NCI-H526 (cell line): ENCODE results near the gene ANAPC13.

Experiments used
- DNase-seq, 2 experiments: peaks; one replicate each; lab custom pipeline; 2025; lab: John Stamatoyannopoulos, UW

The ANAPC13 gene

DNA sequence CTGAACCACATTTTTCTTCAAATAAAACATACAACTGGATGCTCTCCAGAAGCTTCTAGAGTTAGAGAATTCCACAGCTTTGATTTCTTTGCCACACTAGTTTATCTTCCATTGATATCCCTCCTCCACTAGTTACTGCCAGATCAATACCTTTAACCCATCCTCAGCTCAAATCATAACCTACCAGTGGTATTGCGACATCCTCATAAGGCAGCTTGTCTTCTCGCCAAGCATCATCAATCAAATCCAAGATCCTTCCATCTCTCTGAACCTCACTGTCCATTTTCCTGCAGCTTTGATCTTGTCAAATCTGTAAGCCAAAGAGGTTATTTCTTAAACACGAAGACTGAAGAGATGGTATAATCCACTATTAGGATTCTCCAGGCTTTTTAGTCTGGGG is 3.2 kb downstream of the ANAPC13 start:
- DNase-seq, result no peak

DNA sequence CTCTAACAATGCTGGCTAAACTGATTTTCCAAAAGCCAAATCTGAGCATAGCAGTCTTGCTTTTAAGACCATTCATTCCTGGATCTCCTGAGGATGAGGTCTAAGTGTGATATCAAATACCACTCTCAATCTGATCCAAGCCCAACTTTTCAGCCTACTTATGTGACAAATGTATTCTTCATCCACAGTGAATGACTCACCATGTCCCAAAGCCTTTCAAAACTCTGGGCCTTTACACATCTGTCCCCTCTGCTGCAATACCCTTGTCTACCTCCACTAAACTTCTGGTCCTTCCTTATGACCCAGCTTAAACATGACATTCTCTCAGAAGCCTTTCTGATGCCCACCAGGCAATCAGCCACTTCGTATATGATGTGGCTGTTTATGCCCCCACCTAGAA is 4.6 kb downstream of the ANAPC13 start:
- no peak for DNase-seq

DNA sequence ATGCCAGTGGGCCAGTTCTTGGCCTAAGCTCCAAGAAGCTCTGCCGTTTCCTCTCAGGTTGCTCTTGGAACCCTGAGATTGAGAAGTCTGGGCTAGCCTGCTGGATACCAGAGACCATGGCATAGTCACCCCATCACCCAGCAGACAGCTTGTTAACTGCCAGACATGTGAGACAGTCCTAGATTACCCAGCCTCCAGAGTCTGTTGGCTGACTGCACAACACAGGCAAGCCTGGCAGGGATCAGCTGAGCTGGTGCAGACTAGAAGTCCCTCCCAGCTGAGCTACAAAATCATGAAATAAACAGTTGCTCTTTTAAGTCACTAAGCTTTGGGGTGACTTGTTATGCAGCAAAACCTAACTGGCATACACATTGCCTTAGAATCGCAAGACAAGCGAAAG is 5.2 kb downstream of the ANAPC13 start:
- no peak for DNase-seq

DNA sequence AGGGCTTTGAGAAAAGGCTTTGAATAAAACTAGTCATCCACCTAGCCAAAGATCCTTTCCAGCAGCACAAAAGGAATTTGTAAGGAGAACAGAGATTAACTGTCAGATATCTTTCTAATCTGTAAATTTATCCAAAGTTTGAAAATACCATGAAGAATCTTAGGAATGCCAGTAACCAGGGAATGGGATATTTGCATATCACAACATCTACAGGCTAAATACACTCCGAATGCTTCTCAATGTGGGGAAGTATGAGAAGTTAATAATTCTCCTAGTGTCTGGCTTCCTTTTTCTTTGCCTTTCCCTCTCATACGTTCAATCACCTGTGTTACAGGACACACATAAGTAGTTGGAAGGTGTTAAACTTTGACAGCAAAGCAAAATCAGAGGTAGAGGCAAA is 7.8 kb downstream of the ANAPC13 start:
- no peak for DNase-seq

DNA sequence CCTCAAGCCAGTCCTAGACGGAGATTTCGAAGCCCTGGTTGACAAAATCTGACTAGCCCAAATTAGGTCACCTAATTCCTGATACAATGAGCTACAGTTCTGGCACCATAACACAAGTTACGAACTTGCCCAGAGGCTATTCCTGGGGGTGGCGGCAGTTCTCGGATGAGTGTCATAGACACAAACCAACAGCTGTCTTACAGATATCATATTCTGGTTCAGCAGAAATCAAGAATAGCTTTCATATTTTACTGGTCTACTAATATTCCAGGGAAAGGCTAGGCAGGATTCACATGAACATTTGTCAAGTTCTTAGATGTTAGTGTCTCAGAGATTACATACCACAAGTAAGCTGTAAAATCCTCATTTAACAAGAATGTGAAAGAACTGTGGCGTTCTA is 8.8 kb downstream of the ANAPC13 start:
- no peak for DNase-seq

DNA sequence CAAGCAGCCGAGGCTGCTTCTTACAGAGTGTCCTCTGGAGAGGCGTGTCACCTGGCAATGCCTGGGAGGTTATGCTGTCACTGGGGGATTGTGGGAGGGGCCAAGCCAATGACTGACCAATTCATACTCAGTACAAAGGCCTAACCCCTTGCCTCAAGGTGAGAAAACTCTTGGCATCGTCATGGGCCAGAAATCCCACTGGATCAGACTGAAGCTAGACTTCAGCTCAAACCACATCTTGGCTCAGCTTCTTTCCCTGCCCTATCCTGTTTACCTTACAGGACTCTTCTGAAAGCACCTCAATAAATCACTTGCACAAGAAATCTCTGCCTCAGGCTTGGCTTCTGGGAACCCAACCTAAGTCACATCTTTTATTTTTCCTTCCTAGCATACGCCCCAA is 9.5 kb downstream of the ANAPC13 start:
- DNase-seq, result no peak

DNA sequence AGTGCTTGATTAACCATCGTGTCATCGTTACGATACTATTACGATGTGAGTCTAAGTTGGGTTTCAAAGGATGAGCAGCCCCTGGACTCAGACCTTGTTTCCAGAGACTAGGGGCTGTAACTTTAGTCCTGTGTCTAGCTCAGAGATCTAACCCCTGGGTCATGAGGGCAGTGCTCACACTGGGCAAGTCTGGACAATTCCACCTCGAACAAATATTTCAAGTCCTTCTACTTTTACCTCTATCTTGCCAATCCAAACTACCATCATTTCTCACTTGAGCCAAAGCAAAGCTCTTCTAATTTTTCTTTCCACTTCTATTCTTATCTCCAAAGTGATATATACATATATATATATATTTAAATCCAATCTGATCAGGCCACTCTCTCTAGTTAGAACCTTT is 10.8 kb downstream of the ANAPC13 start:
- DNase-seq, result no peak

DNA sequence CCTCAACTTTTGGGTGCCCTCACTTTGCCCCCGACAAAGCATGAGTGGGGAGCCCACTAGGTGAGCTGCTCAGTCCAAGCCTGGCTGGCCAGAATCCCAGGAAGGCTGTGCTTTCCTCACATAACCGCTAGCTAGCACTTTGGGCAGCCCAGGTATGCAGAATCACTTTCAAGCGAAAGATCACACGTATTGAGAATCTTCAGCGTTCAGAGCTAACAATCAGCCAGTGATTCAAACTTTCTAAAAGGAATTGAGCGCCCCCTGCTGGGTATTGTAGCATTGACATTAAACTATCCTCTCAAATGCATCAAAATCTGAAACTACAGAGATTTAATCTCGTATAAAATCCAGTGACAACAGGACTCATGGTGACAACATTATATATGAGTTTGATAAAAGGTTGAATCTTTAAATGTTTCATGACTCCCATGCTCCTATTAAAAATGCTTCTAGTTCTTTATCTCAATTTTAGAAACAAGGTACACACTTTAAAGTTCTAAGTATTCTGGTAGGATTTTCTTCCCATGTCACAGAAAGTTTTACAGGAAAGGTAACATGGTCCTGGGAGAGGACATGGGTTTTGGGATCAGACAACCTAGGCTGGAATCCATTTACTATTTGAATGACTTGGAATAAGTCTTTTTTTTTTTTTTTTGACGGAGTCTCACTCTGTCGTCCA is 11.8 kb downstream of the ANAPC13 start:
- DNase-seq, result peak; percentile 44 to 88

DNA sequence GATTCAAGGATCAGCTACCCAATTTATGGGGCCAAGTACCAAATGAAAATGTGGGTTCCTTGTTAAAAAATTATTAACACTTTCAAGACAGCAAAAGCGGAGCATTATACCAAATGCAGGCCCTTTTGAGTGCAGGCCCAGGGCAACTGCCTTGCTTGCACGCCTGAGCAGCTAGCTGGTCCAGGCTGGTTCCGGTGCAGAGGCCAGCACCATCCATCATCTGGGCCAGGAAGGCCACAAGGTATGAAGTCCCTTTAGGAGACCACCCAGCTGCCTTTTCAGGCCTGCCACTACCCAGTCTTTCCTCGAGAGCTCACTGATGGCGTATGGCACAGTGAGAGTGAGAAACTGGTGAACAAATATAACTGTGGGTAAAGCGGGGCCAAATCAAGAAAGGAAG is 13.0 kb downstream of the ANAPC13 start:
- DNase-seq, result no peak

DNA sequence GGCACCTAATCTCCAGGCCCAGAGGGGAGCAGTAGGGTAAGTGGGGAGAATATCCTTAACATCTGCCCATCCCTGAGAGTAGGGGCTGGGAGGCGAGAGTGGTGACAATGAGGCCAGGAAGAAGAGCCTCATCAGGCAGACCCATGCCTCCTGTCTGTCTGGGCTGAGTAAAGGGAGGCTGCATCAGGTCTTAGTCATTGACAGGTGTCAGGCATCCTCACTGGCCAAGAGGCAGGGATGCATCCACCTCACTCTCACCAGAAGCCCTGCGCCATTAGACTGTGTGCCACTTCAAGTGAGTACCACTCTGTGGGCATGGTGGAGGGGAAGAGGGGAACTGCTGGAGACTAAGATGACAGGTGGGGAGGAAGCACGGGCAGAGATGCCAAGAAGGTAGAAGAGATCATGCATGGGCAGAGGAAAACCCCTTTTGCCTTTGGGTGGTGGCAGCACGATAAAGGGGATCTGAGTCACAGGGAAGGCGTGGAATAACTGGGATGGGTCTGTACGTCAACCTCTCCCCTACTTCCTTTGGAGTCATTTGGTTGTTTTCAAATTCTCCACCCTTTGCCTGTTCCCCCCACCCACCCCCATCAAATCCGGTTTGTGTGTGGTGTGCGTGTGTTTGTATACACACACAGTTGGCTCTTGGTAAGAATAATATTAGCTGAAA is 14.1 kb downstream of the ANAPC13 start:
- no peak for DNase-seq

DNA sequence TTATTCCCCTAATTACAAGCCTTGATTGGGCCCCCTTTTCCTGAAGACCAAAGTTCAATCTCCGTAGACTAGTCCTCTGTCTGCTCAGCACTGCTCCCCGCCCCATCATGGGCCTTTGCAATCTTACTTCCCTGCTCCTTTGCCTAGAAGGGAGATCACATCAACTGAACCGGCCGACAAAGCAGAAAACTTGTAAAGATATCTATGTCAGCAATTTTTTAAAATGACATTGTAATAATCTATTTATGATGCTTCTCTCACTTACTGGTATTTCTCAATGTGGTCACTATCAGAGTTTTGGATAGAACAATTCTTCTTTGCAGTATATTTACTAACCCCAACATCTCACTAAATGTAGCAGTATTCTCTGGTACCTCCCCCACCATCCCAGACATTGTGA is 17.3 kb downstream of the ANAPC13 start:
- DNase-seq, result no peak

DNA sequence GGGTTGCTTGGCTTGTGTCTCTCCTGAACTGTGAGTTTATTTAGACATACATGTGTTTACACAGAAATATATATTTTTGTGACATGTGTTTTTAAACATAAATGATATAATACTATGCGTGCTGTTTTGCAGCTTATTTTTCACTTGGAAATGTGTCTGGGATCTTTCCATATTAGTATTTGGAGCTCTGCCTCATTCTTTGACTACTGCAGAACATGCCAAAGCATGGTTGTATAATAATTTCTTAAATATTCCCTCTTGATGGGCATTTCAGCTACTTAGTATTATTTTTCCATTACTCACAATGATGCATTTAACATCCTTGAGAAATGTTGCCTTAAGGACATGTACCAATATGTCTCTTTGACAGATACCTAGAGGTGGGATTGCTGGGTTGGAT is 19.5 kb downstream of the ANAPC13 start:
- DNase-seq, result no peak

DNA sequence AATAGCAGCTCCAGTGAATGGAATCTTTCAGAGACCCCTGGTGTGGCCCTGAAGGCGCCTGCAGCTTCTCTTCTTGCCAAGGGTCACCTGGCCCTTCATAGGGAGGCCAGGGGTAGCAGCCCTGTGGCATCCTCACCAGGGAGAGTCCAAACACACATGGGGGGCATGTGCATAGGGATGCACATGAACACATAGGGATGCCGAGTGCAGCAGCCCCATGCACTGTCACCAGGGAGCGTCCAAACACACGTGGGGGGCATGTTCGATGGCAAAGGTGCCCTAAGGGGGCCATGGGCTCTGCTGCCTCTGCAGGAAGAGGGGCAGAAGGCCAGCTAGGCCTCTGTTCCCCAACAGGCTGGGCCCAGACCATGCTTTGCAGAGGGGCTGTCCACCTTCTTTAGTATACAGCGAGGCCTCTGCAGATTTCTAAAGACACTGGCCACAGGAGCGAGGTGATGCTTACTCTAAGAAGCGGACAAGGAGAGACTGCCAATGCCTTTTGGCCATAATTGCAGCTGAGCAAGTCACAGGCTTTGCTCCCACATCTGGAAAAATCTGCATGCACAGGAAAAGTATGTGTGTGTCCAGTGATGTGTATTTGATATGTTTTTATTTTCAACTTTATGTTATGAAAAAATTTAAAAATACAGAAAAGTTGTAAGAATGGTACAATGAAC is 21.0 kb downstream of the ANAPC13 start:
- DNase-seq, result no peak

DNA sequence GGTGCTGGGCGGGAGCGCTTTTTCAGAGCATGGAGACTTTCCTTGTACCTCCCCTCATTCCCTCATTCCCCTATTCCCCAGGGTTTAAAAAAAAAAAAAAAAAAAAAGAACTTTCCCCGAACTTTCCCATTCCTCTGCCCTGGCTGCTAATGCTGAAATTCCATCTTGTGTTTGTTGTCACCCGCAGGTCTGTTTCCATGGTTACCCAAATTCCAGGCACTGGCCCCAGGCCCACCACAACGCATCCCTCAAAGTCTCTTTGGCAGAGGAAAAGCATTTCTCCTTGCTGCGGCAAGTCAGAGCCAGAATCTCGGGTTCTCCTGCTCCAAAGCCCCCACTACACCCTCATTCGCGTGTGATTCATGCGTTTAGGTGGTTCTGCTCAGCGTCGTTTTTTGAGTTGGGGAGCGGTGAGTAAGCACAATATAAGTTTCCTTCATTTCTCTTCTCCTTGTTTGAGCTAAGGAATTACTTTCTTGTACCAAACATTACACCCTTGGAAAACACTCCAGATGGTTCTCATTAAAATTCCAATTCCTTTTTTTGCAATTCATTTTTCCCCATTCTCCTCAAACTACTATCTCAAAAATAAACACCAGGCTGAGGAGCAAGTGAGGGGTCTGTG is 21.6 kb downstream of the ANAPC13 start:
- DNase-seq, result no peak

DNA sequence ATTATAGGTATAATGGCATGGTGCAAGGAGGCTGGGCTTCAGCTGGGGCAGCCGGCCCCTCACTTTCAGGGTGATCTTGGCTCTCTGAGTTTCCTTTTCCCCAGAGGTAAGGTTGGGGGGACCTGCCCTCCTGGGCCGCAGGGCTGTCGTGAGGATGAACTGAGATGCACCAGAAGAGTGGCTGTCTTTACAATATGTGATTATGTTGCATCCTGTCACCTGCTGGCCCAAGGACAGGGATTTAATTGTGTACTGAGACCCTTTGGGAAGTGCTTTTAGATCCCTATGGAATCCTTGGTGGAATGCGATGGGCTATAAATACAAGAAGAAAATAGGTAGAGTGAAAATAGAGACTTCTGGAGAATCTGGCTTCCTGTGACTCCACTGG is 22.1 kb downstream of the ANAPC13 start:
- no peak for DNase-seq

DNA sequence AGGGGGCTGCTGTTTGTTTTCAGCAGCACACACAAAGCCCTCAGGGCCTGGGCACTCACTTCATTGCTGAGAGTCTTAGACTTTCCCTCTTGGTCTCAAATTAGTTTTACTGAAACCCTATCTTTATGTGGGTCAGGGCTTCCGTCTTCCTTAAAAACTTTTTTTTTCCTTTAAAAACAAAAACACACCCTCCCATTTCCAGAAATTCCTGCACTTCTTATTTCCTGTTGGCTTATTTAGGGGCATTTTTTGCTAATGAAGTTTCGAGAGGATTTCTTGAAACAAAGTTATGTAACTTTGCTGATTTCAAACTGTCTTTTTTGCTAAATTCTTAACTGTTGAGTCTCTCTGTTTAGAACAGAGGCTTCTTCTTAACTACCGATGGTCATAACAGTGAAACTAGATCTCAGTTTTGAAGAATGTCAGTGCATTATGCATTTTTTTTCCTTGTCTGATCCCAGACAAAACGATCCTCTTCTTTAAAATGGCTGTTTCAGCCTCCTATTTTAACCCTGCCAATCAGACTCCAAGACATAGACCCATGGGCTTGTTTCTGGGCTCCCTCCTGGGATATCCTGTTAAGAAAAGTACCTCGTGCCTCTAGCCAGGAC is 23.3 kb downstream of the ANAPC13 start:
- DNase-seq, result no peak

DNA sequence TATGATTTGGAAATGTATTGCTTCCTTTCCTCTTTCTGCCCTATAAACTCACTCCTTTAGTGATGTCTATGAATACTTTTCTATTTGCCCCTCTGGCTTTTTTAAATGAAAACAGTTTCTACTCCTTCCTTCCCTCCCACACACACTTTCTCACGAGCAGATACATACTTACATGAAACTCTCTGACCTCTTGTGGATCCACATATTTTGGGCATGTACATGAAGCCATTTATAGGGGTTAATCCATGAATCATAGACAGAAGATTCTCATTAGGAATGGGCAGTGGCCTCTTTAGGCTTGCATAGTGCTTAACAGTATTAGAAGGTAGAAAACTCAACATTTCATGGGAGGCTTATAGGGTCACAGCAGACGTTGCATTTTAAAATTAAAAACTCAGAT is 24.8 kb downstream of the ANAPC13 start:
- DNase-seq, result no peak

DNA sequence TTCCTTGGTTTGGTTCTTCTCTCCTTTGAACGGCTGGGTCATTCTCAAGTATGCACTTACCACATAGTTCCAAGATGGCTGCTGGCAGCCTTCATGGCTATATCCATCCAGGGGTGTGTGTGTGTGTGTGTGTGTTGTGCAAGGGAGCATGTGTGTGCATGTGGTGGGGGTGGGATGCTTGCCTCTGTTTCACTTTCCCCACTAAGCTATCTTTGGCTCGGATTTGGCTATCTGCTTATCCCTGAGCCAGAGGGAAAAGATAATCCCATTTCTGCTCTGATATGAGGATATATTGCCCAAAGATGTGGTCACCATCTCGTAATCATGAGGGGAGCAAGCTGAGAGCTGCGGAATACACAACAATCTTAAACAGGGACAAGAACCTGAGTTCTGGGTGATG is 26.2 kb downstream of the ANAPC13 start:
- no peak for DNase-seq

DNA sequence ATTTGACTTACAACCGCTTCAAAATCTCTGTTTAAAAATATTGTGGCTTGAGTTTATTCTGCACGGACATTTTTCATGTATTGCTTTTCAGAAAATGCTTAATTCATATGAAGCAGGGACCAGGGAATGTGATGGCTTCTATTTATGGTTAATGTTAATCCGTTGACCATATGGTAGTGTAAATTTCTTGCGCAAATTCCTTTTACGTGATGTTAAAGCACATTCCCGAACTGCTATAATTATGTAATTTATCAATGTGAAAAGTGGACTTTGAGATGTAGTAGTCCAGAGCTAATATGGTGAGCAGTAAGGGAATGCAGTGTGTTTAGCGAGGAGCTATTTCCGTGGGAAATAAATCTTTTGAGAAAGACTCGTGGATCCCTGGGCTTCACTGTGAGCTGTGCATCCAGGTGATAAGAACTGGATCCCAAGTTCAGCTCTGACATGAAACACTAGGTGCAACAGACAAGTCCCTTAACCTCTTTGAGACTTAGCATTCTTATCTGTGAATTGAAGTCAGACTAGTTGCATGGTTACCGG is 27.3 kb downstream of the ANAPC13 start:
- no peak for DNase-seq

DNA sequence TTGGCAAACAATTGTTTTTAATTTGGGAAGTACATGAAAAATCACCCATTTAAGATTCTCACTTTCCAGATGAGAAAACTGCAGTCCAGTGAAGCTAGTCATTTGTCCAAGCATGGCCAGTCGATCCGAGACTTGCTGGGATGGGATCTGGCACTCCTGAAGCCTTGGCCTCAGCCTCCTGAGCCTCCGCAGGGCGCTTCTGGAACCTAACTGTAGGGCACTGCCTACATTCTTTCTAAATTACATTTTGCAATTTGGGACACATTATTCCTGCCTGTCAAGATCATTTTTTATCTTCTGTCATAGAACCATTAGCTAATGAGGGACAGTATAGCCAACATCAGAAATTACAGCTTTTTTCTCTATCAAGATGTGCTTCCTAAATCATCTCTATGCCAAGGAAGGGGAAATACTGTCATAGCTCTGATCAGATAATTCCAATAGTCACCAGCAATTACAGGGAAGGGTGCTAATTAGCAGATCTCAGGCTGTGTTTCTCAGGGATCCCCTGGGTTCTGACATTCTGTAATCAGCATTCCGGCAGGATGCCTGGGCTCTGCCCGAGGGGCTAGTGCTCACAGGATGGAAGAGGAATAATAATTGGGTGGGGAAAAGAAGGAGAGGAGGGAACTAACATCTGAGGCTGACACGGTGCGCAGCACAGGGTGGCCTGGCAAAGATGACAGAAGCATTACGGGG is 28.3 kb downstream of the ANAPC13 start:
- no peak for DNase-seq

DNA sequence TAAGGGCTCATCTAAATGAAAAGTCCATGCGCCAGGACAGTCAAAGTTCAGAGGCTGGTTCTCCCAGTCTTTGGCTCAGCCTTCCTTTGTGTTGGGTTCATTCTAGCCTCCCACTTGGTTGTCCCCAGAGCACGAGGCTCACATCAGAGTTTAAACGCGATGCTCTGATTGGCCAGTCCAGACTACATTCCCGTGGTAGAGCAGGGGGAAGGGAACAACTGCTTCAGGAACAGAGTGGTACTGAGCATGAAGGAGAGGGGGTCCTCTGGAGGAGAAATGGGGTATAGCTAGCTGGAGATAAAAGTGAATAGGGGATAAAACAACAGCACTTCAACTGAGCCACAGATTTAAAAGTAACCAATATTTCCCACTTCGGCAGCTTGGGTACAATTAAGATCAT is 32.2 kb downstream of the ANAPC13 start:
- peak in 1 of 2 experiments; percentile 3 for DNase-seq

DNA sequence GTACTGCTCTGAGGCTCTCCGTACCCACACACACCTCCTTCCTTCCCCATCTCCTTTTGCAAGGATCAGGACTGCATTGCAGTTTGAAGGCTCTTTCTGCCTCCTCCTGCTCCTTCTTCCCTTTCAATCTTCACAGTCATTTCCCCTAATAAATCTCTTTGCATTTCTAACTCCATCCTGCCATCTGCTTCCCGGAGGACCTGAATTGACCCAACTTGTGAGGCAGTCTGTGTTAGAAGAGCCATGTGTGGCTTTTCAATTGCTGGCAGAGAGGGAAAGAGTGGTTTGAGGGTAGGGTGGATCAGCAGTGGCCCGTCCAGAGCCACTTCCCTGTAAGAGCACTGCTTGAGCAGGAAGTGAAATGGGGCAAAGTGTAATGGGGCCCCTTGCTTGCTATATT is 35.8 kb downstream of the ANAPC13 start:
- no peak for DNase-seq
